B cell (primary cell): ENCODE results near the gene RFT1. TPM values are rescaled to one million over a fixed set of nuclear protein-coding genes. Genes with fewer than 3 reads are reported as not detected.
A peak's percentile ranks its signal among the peaks of the same experiment; 100 is the strongest.

Source experiments
- ATAC-seq: fragments of 200-7000 bp; cut with Tn5 transposase; one replicate; pipeline ENCODE4 v1.10.0; 2021; ENCODE audit warnings: low read depth, mild to moderate bottlenecking, moderate number of reproducible peaks, moderate library complexity
- CTCF ChIA-PET: fragments of 350-600 bp; sonication (Branson Sonifier 250); formaldehyde crosslinking; loops from one replicate; lab custom pipeline; 2021; ENCODE audit warnings: antibody characterized with exemption, inconsistent platforms; lab: Charles Lee
- POLR2A ChIA-PET: fragments of 350-600 bp; sonication (Branson Sonifier 250); formaldehyde crosslinking; loops from one replicate; lab custom pipeline; 2021; ENCODE audit warnings: antibody characterized with exemption; lab: Charles Lee
- DNase-seq: peaks from one replicate; pipeline ENCODE4 v3.0.0; 2013
- H2AFZ ChIP-seq: 2 replicates; pipeline ENCODE4 v1.6.1; 2012; ENCODE audit warnings: mild to moderate bottlenecking, low read depth, low read length; ENCODE audit not compliant: insufficient read depth, poor library complexity, severe bottlenecking
- H3K27ac ChIP-seq, 2 donors: 1 replicate in 1 of 2; 2 replicates in 1 of 2; pipeline ENCODE4 v1.5.1; 2012 to 2013; ENCODE audit warnings: low read length in 2 of 2, mild to moderate bottlenecking in 2 of 2, moderate library complexity in 1 of 2
- H3K27me3 ChIP-seq, 4 experiments: fragments of 200-600 bp in 1 of 4; sonication (generic) in 1 of 4; replicated peaks in 1 of 4; 1 replicate in 2 of 4; 2 replicates in 2 of 4; pipeline versions ENCODE4 v1.6.1 to v1.7.0; 2013 to 2016; ENCODE audit warnings: low read length in 3 of 4, mild to moderate bottlenecking in 2 of 4, mixed read lengths in 1 of 4, moderate library complexity in 1 of 4; ENCODE audit not compliant: insufficient read depth in 4 of 4, control insufficient read depth in 3 of 4; ENCODE audit errors: control extremely low read depth in 1 of 4
- H3K36me3 ChIP-seq, 2 experiments: replicated peaks in 1 of 2; 1 replicate in 1 of 2; 2 replicates in 1 of 2; pipeline versions ENCODE4 v1.6.1 to v1.7.1; 2013; ENCODE audit warnings: low read length in 1 of 2; ENCODE audit not compliant: insufficient read depth in 2 of 2, control insufficient read depth in 1 of 2; ENCODE audit errors: control extremely low read depth in 1 of 2, extremely low read depth in 1 of 2
- H3K4me1 ChIP-seq, 2 donors: fragments of 200-600 bp in 1 of 2; sonication (generic) in 1 of 2; 1 replicate in 1 of 2; 2 replicates in 1 of 2; pipeline versions ENCODE4 v1.5.1 to v1.6.1; 2013 to 2017; ENCODE audit warnings: low read length in 2 of 2; ENCODE audit not compliant: control insufficient read depth in 2 of 2, insufficient read depth in 2 of 2
- H3K4me2 ChIP-seq: replicated peaks from 2 replicates; pipeline ENCODE3; 2012; ENCODE audit warnings: mild to moderate bottlenecking, low read depth, low read length; ENCODE audit not compliant: poor library complexity, severe bottlenecking
- H3K4me3 ChIP-seq, 5 experiments: fragments of 200-600 bp in 1 of 5; sonication (generic) in 1 of 5; 1 replicate in 3 of 5; 2 replicates in 2 of 5; pipeline versions ENCODE4 v1.5.1 to v1.7.0; 2011 to 2016; ENCODE audit warnings: low read length in 4 of 5, mild to moderate bottlenecking in 4 of 5, low read depth in 2 of 5, control low read depth in 1 of 5, moderate library complexity in 1 of 5; ENCODE audit not compliant: insufficient read depth in 1 of 5; ENCODE audit errors: control extremely low read depth in 1 of 5, extremely low read depth in 1 of 5
- H3K79me2 ChIP-seq: fragments of 200-600 bp; sonication (generic); one replicate; pipeline ENCODE4 v1.6.0; 2016; ENCODE audit warnings: low read length; ENCODE audit not compliant: control insufficient read depth, insufficient read depth
- H3K9ac ChIP-seq: fragments of 200-600 bp; sonication (generic); 2 replicates; pipeline ENCODE4 v1.6.1; 2017; ENCODE audit warnings: mild to moderate bottlenecking, low read length, moderate library complexity
- H3K9me3 ChIP-seq, 3 donors: one replicate each; pipeline versions ENCODE4 v1.6.1 to v1.7.1; 2013; ENCODE audit warnings: low read length in 2 of 3; ENCODE audit not compliant: control insufficient read depth in 2 of 3, insufficient read depth in 1 of 3; ENCODE audit errors: control extremely low read depth in 1 of 3
- H4K20me1 ChIP-seq: 2 replicates; pipeline ENCODE4 v1.6.0; 2012; ENCODE audit warnings: mild to moderate bottlenecking, low read length; ENCODE audit not compliant: insufficient read depth, control insufficient read depth, poor library complexity, severe bottlenecking
- H3K27ac Mint-ChIP-seq: one replicate; pipeline ENCODE4 v1.8.0; 2021; ENCODE audit warnings: mixed read lengths
- H3K27me3 Mint-ChIP-seq: one replicate; pipeline ENCODE4 v1.8.0; 2021; ENCODE audit warnings: mixed read lengths
- H3K4me1 Mint-ChIP-seq: one replicate; pipeline ENCODE4 v1.8.0; 2021; ENCODE audit warnings: mixed read lengths
- H3K4me3 Mint-ChIP-seq: one replicate; pipeline ENCODE4 v1.8.0; 2021; ENCODE audit warnings: mixed read lengths
- H3K9me3 Mint-ChIP-seq: one replicate; pipeline ENCODE4 v1.8.0; 2022; ENCODE audit warnings: mixed read lengths; ENCODE audit not compliant: insufficient read depth
- CTCF ChIP-seq: fragments of 200-600 bp; IDR thresholded peaks from one replicate; pipeline ENCODE4 v1.8.0; 2022; ENCODE audit warnings: antibody characterized with exemption, mild to moderate bottlenecking
- EZH2 ChIP-seq: IDR thresholded peaks from 2 replicates; pipeline ENCODE4 v1.6.1; 2012; ENCODE audit warnings: borderline replicate concordance, low read depth, mild to moderate bottlenecking, moderate library complexity, low read length; ENCODE audit not compliant: insufficient read depth, poor library complexity, severe bottlenecking
- WGBS: methylation state at CpG from one replicate; pipeline ENCODE4 v1.1.5; 2013; ENCODE audit warnings: missing lambda C conversion rate; ENCODE audit not compliant: insufficient coverage; 5-methylcytosine and 5-hydroxymethylcytosine counted together
- intact Hi-C: fragments of 100-400 bp; cut with micrococcal nuclease; formaldehyde crosslinking; loops from one replicate; pipeline ENCODE4 v1.10.0; 2022
- polyA plus RNA-seq: library from polyadenylated mRNA; depleted of rRNA; stranded (reverse); fragments of >200 nt; gene quantifications from 2 replicates; pipeline ENCODE4 v1.2.3, GENCODE V29; 2012
- total RNA-seq, 2 donors: library from RNA; stranded (reverse); fragments of 120-200 nt in 1 of 2; gene quantifications; 1 replicate in 1 of 2; 2 replicates in 1 of 2; pipeline versions ENCODE4 v1.2.3 to v1.2.4, GENCODE V29; 2013 to 2022

RFT1 gene
- total and polyA plus RNA-seq, 2 donors (not counting 1 experiment from before 2014, with no cell fraction given): 12.1 to 28.9 TPM

GRCh38 chr3:53162672-53163443, 32.6 kb upstream of the RFT1 start:
- intact Hi-C loops: loop anchor here (1.0 to 10.0 kb wide), 3 partner anchors 7 to 628 kb away; partner anchors contain the start of genes NT5DC2 and UQCC5
- Histone ChIP-seq H3K79me2 (peaks cover 85% of the 10 kb centered on the region), H3K9me3 (no peaks in the 10 kb centered on the region), H3K9ac (peak overlapping the region; percentile 78), H3K4me2 (peak overlapping the region; percentile 98), H3K4me3 (peak overlapping the region; percentile 52 to 97 (median 86)), H3K27ac (peak overlapping the region; percentile 35 to 82), H4K20me1 (peaks cover 59% of the 10 kb centered on the region), H2AFZ (peak overlapping the region; percentile 8), H3K4me1 (peaks cover 64 to 83% of the 10 kb centered on the region in 2 donors), H3K36me3 (peaks cover 0 to 28% of the 10 kb centered on the region in 2 experiments), H3K27me3 (no peaks in the 10 kb centered on the region)
- DNase-seq (peak; percentile 80), ATAC-seq (peak; percentile 34)
- Mint-ChIP-seq H3K27me3 (no peaks in the 10 kb centered on the region), H3K27ac (peak overlapping the region; percentile 92), H3K4me3 (peak overlapping the region; percentile 94), H3K4me1 (peaks cover 73% of the 10 kb centered on the region), H3K9me3 (no peaks in the 10 kb centered on the region)
- 23% methylated on average over 11 of the region's 12 CpGs for WGBS
- POLR2A ChIA-PET: interaction anchor here (0.6 to 2.1 kb wide), 3 partner anchors 7 to 35 kb away, joined by 3 to 7 read pairs (median 4); no protein-coding TSS in a partner anchor
- CTCF ChIA-PET: interaction anchor here (0.7 to 4.6 kb wide), 9 partner anchors 9 to 52 kb away, joined by 3 to 27 read pairs (median 5); no protein-coding TSS in a partner anchor
- TF ChIP-seq CTCF (no peak), EZH2 (no peak)
